ENCODE results near the gene SERGEF.
A peak's percentile ranks its signal among the peaks of the same experiment; 100 is the strongest.

The SERGEF gene

GRCh38 chr11:17923217-17923616, 89.6 kb downstream of the SERGEF start:
- Histone ChIP-seq H3K4me2 (ENCODE audit: low read length) (no peak overlapping the region), H3K9ac (ENCODE audit: low read length) (no peak overlapping the region), H3K36me3 (ENCODE audit: control insufficient read depth, insufficient read depth, low read length) (no peaks in the 10 kb centered on the region)

GRCh38 chr11:17922416-17922788, 90.4 kb downstream of the SERGEF start:
- DNase-seq, result no peak
- Histone ChIP-seq H3K56ac (ENCODE audit: low read length) (no peak overlapping the region), H3K4me2 (ENCODE audit: low read length) (no peak overlapping the region), H3K79me2 (ENCODE audit: control insufficient read depth, insufficient read depth, low read length) (no peaks in the 10 kb centered on the region), H3K4me1 (ENCODE audit: control insufficient read depth, low read depth, low read length) (no peaks in the 10 kb centered on the region), H3K18ac (ENCODE audit: low read length) (no peak overlapping the region), H2AK5ac (ENCODE audit: low read length) (no peak overlapping the region), H2BK15ac (replicated peaks; ENCODE audit: low read depth) (no peak overlapping the region), H3K4me3 (ENCODE audit: low read length) (no peak overlapping the region), H2BK5ac (ENCODE audit: low read length) (no peak overlapping the region), H4K5ac (ENCODE audit: low read length) (no peak overlapping the region), H2BK120ac (ENCODE audit: low read depth, low read length) (no peak overlapping the region), H3K23ac (ENCODE audit: low read length) (no peak overlapping the region), H4K8ac (ENCODE audit: low read depth, low read length) (no peak overlapping the region), H3K9ac (ENCODE audit: low read length) (no peak overlapping the region), H3K79me1 (ENCODE audit: low read length) (no peaks in the 10 kb centered on the region), H3K27ac (ENCODE audit: low read depth, low read length) (no peak overlapping the region), H3K27me3 (ENCODE audit: insufficient read depth, low read length, poor library complexity) (no peaks in the 10 kb centered on the region), H3K4ac (ENCODE audit: low read depth, low read length) (no peak overlapping the region), H3K36me3 (ENCODE audit: control insufficient read depth, insufficient read depth, low read length) (no peaks in the 10 kb centered on the region)
- WGBS (ENCODE audit: extremely low coverage, insufficient coverage, low lambda C conversion rate), result no CpG with 5 or more reads among the region's 2 CpGs

More at GRCh38 chr11:17923217-17923616, 89.6 kb downstream of the SERGEF start:
- Histone ChIP-seq H3K79me2 (ENCODE audit: control insufficient read depth, insufficient read depth, low read length) (no peaks in the 10 kb centered on the region), H3K79me1 (ENCODE audit: low read length) (no peaks in the 10 kb centered on the region), H4K5ac (ENCODE audit: low read length) (no peak overlapping the region), H3K23ac (ENCODE audit: low read length) (no peak overlapping the region), H3K4me3 (ENCODE audit: low read length) (no peak overlapping the region), H3K18ac (ENCODE audit: low read length) (no peak overlapping the region), H2BK120ac (ENCODE audit: low read depth, low read length) (no peak overlapping the region), H3K27ac (ENCODE audit: low read depth, low read length) (no peak overlapping the region), H3K56ac (ENCODE audit: low read length) (no peak overlapping the region), H3K4ac (ENCODE audit: low read depth, low read length) (no peak overlapping the region), H4K8ac (ENCODE audit: low read depth, low read length) (no peak overlapping the region), H2AK5ac (ENCODE audit: low read length) (no peak overlapping the region), H2BK15ac (replicated peaks; ENCODE audit: low read depth) (no peak overlapping the region), H2BK5ac (ENCODE audit: low read length) (no peak overlapping the region), H3K27me3 (ENCODE audit: insufficient read depth, low read length, poor library complexity) (no peaks in the 10 kb centered on the region), H3K4me1 (ENCODE audit: control insufficient read depth, low read depth, low read length) (no peaks in the 10 kb centered on the region)
- DNase-seq, result peak; percentile 40
- no CpG with 5 or more reads among the region's 3 CpGs for WGBS (ENCODE audit: extremely low coverage, insufficient coverage, low lambda C conversion rate)

GRCh38 chr11:17921659-17922415, 91.0 kb downstream of the SERGEF start:
- Histone ChIP-seq H2BK5ac (ENCODE audit: low read length) (no peak overlapping the region), H3K9ac (ENCODE audit: low read length) (no peak overlapping the region), H3K36me3 (ENCODE audit: control insufficient read depth, insufficient read depth, low read length) (no peaks in the 10 kb centered on the region), H3K79me2 (ENCODE audit: control insufficient read depth, insufficient read depth, low read length) (no peaks in the 10 kb centered on the region), H3K27ac (ENCODE audit: low read depth, low read length) (no peak overlapping the region), H2BK15ac (replicated peaks; ENCODE audit: low read depth) (no peak overlapping the region), H4K8ac (ENCODE audit: low read depth, low read length) (no peak overlapping the region), H3K56ac (ENCODE audit: low read length) (no peak overlapping the region), H4K5ac (ENCODE audit: low read length) (no peak overlapping the region), H3K4me2 (ENCODE audit: low read length) (no peak overlapping the region), H3K23ac (ENCODE audit: low read length) (no peak overlapping the region), H3K79me1 (ENCODE audit: low read length) (no peaks in the 10 kb centered on the region), H3K27me3 (ENCODE audit: insufficient read depth, low read length, poor library complexity) (no peaks in the 10 kb centered on the region), H3K4ac (ENCODE audit: low read depth, low read length) (no peak overlapping the region), H3K18ac (ENCODE audit: low read length) (no peak overlapping the region), H2BK120ac (ENCODE audit: low read depth, low read length) (no peak overlapping the region), H3K4me1 (ENCODE audit: control insufficient read depth, low read depth, low read length) (no peaks in the 10 kb centered on the region), H2AK5ac (ENCODE audit: low read length) (no peak overlapping the region), H3K4me3 (ENCODE audit: low read length) (no peak overlapping the region)
- WGBS (ENCODE audit: extremely low coverage, insufficient coverage, low lambda C conversion rate), result no CpG with 5 or more reads among the region's 4 CpGs
- DNase-seq, result no peak

- Histone ChIP-seq H2BK120ac (ENCODE audit: low read depth, low read length) (no peak overlapping the region), H2BK5ac (ENCODE audit: low read length) (no peak overlapping the region), H2BK15ac (replicated peaks; ENCODE audit: low read depth) (no peak overlapping the region), H3K36me3 (ENCODE audit: control insufficient read depth, insufficient read depth, low read length) (no peaks in the 10 kb centered on the region), H3K23ac (ENCODE audit: low read length) (no peak overlapping the region), H3K56ac (ENCODE audit: low read length) (no peak overlapping the region), H3K27ac (ENCODE audit: low read depth, low read length) (no peak overlapping the region), H4K5ac (ENCODE audit: low read length) (no peak overlapping the region), H3K4ac (ENCODE audit: low read depth, low read length) (no peak overlapping the region), H3K27me3 (ENCODE audit: insufficient read depth, low read length, poor library complexity) (no peaks in the 10 kb centered on the region), H3K79me2 (ENCODE audit: control insufficient read depth, insufficient read depth, low read length) (no peaks in the 10 kb centered on the region), H2AK5ac (ENCODE audit: low read length) (no peak overlapping the region), H3K4me1 (ENCODE audit: control insufficient read depth, low read depth, low read length) (no peaks in the 10 kb centered on the region), H4K8ac (ENCODE audit: low read depth, low read length) (no peak overlapping the region), H3K4me2 (ENCODE audit: low read length) (no peak overlapping the region), H3K18ac (ENCODE audit: low read length) (no peak overlapping the region), H3K4me3 (ENCODE audit: low read length) (no peak overlapping the region), H3K79me1 (ENCODE audit: low read length) (no peaks in the 10 kb centered on the region), H3K9ac (ENCODE audit: low read length) (no peak overlapping the region)
- no CpG with 5 or more reads among the region's 1 CpG for WGBS (ENCODE audit: extremely low coverage, insufficient coverage, low lambda C conversion rate)
- no peak for DNase-seq
Measured at GRCh38 chr11:17918049-17918605, 94.7 kb downstream of the SERGEF start.

- Histone ChIP-seq H2AK5ac (ENCODE audit: low read length) (no peak overlapping the region), H3K56ac (ENCODE audit: low read length) (no peak overlapping the region), H3K23ac (ENCODE audit: low read length) (no peak overlapping the region), H3K79me2 (ENCODE audit: control insufficient read depth, insufficient read depth, low read length) (no peaks in the 10 kb centered on the region), H2BK120ac (ENCODE audit: low read depth, low read length) (no peak overlapping the region), H4K8ac (ENCODE audit: low read depth, low read length) (no peak overlapping the region), H4K5ac (ENCODE audit: low read length) (no peak overlapping the region), H3K79me1 (ENCODE audit: low read length) (no peaks in the 10 kb centered on the region), H3K36me3 (ENCODE audit: control insufficient read depth, insufficient read depth, low read length) (no peaks in the 10 kb centered on the region), H3K27ac (ENCODE audit: low read depth, low read length) (no peak overlapping the region), H2BK15ac (replicated peaks; ENCODE audit: low read depth) (no peak overlapping the region), H3K4me1 (ENCODE audit: control insufficient read depth, low read depth, low read length) (no peaks in the 10 kb centered on the region), H3K18ac (ENCODE audit: low read length) (no peak overlapping the region), H3K4me3 (ENCODE audit: low read length) (no peak overlapping the region), H2BK5ac (ENCODE audit: low read length) (no peak overlapping the region), H3K27me3 (ENCODE audit: insufficient read depth, low read length, poor library complexity) (no peaks in the 10 kb centered on the region), H3K4me2 (ENCODE audit: low read length) (no peak overlapping the region), H3K9ac (ENCODE audit: low read length) (no peak overlapping the region), H3K4ac (ENCODE audit: low read depth, low read length) (no peak overlapping the region)
- no peak for DNase-seq
- WGBS (ENCODE audit: extremely low coverage, insufficient coverage, low lambda C conversion rate), result no CpG with 5 or more reads among the region's 3 CpGs
Measured at GRCh38 chr11:17917556-17917955, 95.3 kb downstream of the SERGEF start.

Data from mesendoderm (in vitro differentiated cells).